ENCODE results near the gene PSEN1.

DNA sequence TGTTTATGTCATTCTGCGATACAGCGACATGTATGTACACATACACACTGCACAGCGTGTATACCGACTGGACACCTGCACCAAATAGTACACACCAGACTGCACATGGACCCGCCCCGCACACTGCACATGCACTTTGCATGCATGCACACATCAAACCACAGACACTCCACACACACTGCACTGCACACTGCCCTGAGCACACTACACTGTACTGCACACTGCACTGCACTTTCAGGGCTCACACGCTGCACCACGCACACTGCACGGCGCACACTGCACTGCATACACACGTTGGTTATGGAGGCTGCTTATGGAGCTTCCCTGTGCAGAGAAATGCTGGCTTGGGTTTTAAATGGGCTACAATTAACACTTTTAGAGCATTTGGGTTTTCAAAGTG, 102.6 kb downstream of the PSEN1 start:
- TF ChIP-seq, protein P1, sequence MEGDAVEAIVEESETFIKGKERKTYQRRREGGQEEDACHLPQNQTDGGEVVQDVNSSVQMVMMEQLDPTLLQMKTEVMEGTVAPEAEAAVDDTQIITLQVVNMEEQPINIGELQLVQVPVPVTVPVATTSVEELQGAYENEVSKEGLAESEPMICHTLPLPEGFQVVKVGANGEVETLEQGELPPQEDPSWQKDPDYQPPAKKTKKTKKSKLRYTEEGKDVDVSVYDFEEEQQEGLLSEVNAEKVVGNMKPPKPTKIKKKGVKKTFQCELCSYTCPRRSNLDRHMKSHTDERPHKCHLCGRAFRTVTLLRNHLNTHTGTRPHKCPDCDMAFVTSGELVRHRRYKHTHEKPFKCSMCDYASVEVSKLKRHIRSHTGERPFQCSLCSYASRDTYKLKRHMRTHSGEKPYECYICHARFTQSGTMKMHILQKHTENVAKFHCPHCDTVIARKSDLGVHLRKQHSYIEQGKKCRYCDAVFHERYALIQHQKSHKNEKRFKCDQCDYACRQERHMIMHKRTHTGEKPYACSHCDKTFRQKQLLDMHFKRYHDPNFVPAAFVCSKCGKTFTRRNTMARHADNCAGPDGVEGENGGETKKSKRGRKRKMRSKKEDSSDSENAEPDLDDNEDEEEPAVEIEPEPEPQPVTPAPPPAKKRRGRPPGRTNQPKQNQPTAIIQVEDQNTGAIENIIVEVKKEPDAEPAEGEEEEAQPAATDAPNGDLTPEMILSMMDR (IDR thresholded peaks at IDR 0.05): no peak
- TF ChIP-seq POLR2A (IDR thresholded peaks at IDR 0.05): no peak

Data from tibial nerve (tissue), 3 donors.